DND-41 (cell line): ENCODE data around the gene ADAMTS8.

ENCODE experiments used
- CTCF ChIP-seq: IDR thresholded peaks from 2 replicates; pipeline ENCODE4 v1.5.1; 2012; ENCODE audit warnings: borderline replicate concordance, low read length, moderate library complexity, mild to moderate bottlenecking; ENCODE audit not compliant: poor library complexity, severe bottlenecking; ENCODE audit errors: extremely low read depth
- EZH2 ChIP-seq: IDR thresholded peaks from 3 replicates; pipeline ENCODE4 v1.6.1; 2012; ENCODE audit warnings: borderline replicate concordance, low read depth, mild to moderate bottlenecking, moderate library complexity, low read length, inconsistent platforms; ENCODE audit not compliant: severe bottlenecking

GRCh38 chr11:130459521-130459920 is 31.1 kb upstream of the ADAMTS8 start:
- no peak for TF ChIP-seq CTCF
- TF ChIP-seq EZH2 = no peak
